Measurements from ENCODE around the gene NAB1. TPM values are rescaled to one million over a fixed set of nuclear protein-coding genes. Genes with fewer than 3 reads are reported as not detected.

The NAB1 gene
- total and polyA plus RNA-seq, 2 donors from 2014 or later = 10.4 to 45.0 TPM

DNA sequence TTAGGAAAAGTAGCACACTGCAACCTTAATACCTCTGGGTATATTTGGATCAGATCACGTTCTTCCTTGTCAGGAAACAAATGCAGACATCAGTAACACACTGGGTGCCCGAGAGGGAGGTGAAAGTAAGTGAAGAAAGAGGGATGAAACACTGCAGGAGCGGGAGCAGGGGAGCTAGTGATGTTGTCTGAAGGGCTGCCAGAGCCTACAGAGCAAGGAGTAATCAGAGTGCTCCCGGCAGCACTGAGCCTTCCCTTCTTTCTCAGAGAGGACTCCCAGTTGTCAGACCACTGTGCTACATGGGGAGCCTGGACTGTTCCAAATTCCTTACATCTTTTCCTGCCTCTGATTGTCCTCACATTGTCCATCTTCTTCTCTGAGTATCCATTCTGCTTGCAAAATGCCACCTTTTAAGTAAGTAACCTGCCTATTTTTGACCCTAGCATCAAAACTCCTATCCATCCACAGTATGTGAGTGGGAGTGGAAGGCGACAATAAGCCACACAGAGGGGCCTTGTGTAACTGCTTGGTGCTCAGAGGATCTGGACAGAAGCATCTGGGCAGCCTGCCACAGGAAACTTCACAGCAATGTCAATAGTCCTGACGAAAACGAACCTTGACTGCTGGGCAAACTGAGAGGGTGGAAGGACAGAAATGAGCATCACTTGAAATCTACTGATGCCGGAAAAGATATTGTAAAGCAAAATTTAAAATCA, 10.8 kb upstream of the NAB1 start:
- peak in 1 of 5 donors; percentile 6 for DNase-seq
- no peak for FAIRE-seq
- TF ChIP-seq, protein P1, sequence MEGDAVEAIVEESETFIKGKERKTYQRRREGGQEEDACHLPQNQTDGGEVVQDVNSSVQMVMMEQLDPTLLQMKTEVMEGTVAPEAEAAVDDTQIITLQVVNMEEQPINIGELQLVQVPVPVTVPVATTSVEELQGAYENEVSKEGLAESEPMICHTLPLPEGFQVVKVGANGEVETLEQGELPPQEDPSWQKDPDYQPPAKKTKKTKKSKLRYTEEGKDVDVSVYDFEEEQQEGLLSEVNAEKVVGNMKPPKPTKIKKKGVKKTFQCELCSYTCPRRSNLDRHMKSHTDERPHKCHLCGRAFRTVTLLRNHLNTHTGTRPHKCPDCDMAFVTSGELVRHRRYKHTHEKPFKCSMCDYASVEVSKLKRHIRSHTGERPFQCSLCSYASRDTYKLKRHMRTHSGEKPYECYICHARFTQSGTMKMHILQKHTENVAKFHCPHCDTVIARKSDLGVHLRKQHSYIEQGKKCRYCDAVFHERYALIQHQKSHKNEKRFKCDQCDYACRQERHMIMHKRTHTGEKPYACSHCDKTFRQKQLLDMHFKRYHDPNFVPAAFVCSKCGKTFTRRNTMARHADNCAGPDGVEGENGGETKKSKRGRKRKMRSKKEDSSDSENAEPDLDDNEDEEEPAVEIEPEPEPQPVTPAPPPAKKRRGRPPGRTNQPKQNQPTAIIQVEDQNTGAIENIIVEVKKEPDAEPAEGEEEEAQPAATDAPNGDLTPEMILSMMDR (IDR thresholded peaks at IDR 0.05; ENCODE audit: borderline replicate concordance, extremely low read depth, insufficient read depth) = no peak
- Histone ChIP-seq H3K4me1 (ENCODE audit: control insufficient read depth in 2 of 3, insufficient read depth in 2 of 3, low read depth in 1 of 3, low read length in 3 of 3) (peaks cover 0 to 17% (median 12%) of the 10 kb centered on the region in 3 donors), H3K27me3 (ENCODE audit: control insufficient read depth, insufficient read depth, low read length) (no peaks in the 10 kb centered on the region), H3K4me3 (ENCODE audit: low read length in 3 of 3) (no peak overlapping the region), H3K9ac (ENCODE audit: low read length in 3 of 3) (no peak overlapping the region), H3K36me3 (ENCODE audit: control insufficient read depth in 2 of 3, insufficient read depth in 3 of 3, low read length in 3 of 3) (no peaks in the 10 kb centered on the region), H3K27ac (ENCODE audit: low read depth in 2 of 2, low read length in 2 of 2) (no peak overlapping the region), H3K9me3 (ENCODE audit: control insufficient read depth in 2 of 3, insufficient read depth in 1 of 3, low read length in 3 of 3) (no peaks in the 10 kb centered on the region)
- intact Hi-C loops (cut with DNase I) = no loop called here

DNA sequence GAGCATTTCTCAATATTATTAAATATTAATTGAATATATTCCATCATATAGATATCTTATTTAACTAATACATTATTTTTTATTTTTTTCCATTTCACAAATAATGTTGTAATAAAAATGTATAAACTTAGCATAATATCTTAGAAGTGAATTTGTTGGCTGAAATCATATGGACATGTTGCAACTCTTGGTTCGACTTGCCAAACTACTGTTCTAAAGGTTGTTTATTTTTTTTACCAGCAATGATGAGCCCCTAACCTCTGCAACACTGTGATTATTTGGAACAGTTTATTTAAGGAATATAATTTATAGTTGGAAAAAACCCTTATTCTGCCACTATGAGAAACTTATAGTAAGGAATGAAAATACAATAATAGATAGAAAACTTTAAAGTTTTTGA, 8.8 kb upstream of the NAB1 start:
- FAIRE-seq = peak; percentile 81

DNA sequence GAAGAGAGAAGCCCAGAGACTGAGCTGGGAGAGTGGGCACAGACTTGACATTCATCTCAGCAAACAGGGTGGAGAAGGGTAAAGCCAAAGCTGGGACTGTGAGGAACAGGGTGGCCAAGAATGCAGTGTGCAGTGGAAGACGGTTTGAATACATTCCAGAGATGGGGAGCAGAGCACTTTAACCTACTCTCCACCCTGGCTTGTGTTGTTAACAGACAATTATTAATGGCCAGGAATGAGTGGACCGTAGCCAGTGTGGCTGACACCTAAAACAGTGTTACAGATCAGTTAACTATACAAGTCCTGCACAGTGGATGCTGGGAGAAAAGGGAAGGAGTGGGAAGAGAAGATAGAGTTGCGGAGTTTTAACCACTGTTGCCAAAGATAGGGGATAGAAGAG, 7.4 kb upstream of the NAB1 start:
- no peak overlapping the region for H3K4me3 ChIP-seq (ENCODE audit: low read length in 3 of 3)
- FAIRE-seq = no peak
- H3K4me1 ChIP-seq (ENCODE audit: control insufficient read depth in 2 of 3, insufficient read depth in 2 of 3, low read depth in 1 of 3, low read length in 3 of 3) = peaks cover 0 to 15% (median 12%) of the 10 kb centered on the region in 3 donors
- DNase-seq = peak in 2 of 5 donors; percentile 22 to 65
- TF ChIP-seq, protein P1 (IDR thresholded peaks at IDR 0.05; ENCODE audit: borderline replicate concordance, extremely low read depth, insufficient read depth) = no peak
- no peak overlapping the region for H3K27ac ChIP-seq (ENCODE audit: low read depth in 2 of 2, low read length in 2 of 2)
- intact Hi-C loops (cut with DNase I) = no loop called here
- no peak overlapping the region for H3K9ac ChIP-seq (ENCODE audit: low read length in 3 of 3)
- no peaks in the 10 kb centered on the region for H3K36me3 ChIP-seq (ENCODE audit: control insufficient read depth in 2 of 3, insufficient read depth in 3 of 3, low read length in 3 of 3)
- no peaks in the 10 kb centered on the region for H3K27me3 ChIP-seq (ENCODE audit: control insufficient read depth, insufficient read depth, low read length)
- no peaks in the 10 kb centered on the region for H3K9me3 ChIP-seq (ENCODE audit: control insufficient read depth in 2 of 3, insufficient read depth in 1 of 3, low read length in 3 of 3)

More for the DNA sequence above, 8.8 kb upstream of the NAB1 start:
- DNase-seq = no peak
- H3K9ac ChIP-seq (ENCODE audit: low read length in 3 of 3) = no peak overlapping the region
- intact Hi-C loops (cut with DNase I) = no loop called here
- no peaks in the 10 kb centered on the region for H3K9me3 ChIP-seq (ENCODE audit: control insufficient read depth in 2 of 3, insufficient read depth in 1 of 3, low read length in 3 of 3)
- TF ChIP-seq, protein P1 (IDR thresholded peaks at IDR 0.05; ENCODE audit: borderline replicate concordance, extremely low read depth, insufficient read depth) = no peak
- no peaks in the 10 kb centered on the region for H3K36me3 ChIP-seq (ENCODE audit: control insufficient read depth in 2 of 3, insufficient read depth in 3 of 3, low read length in 3 of 3)
- no peak overlapping the region for H3K4me3 ChIP-seq (ENCODE audit: low read length in 3 of 3)
- H3K27ac ChIP-seq (ENCODE audit: low read depth in 2 of 2, low read length in 2 of 2) = no peak overlapping the region
- no peaks in the 10 kb centered on the region for H3K27me3 ChIP-seq (ENCODE audit: control insufficient read depth, insufficient read depth, low read length)
- peaks cover 0 to 17% (median 12%) of the 10 kb centered on the region in 3 donors for H3K4me1 ChIP-seq (ENCODE audit: control insufficient read depth in 2 of 3, insufficient read depth in 2 of 3, low read depth in 1 of 3, low read length in 3 of 3)

Data from kidney (tissue), 14 donors.